HG03064 (cell line): ENCODE data around the gene ESR1.
A peak's percentile ranks its signal among the peaks of the same experiment; 100 is the strongest.

Source experiments
- ATAC-seq: cut with Tn5 transposase; IDR thresholded peaks from one replicate; pipeline ENCODE4 v1.9.1; 2021; ENCODE audit warnings: low read depth; ENCODE audit not compliant: unreplicated experiment

The ESR1 gene

GRCh38 chr6:151807513-151808370 is at the start of gene ESR1:
Gene ESR1 (plus strand): TSS chr6:151807682. CDS start chr6:151807913, 231 bp downstream.
- no peak for ATAC-seq

- no peak for ATAC-seq
These were observed 47.0 kb upstream of the ESR1 start for GRCh38 chr6:151760486-151760885.

GRCh38 chr6:151761851-151762250 is 45.6 kb upstream of the ESR1 start:
- ATAC-seq: no peak

GRCh38 chr6:151762817-151763216 is 44.7 kb upstream of the ESR1 start:
- ATAC-seq: no peak

- no peak for ATAC-seq
These were observed 44.2 kb upstream of the ESR1 start for GRCh38 chr6:151763303-151763702.

- ATAC-seq: peak; percentile 57
These were observed 43.4 kb upstream of the ESR1 start for GRCh38 chr6:151763938-151764680.

- peak; percentile 61 for ATAC-seq
These were observed 42.0 kb upstream of the ESR1 start for GRCh38 chr6:151765444-151765886.

GRCh38 chr6:151772446-151772845 is 35.0 kb upstream of the ESR1 start:
- no peak for ATAC-seq

- ATAC-seq: no peak
These were observed 34.1 kb upstream of the ESR1 start for GRCh38 chr6:151773382-151773781.

- ATAC-seq: no peak
These were observed 24.9 kb upstream of the ESR1 start for GRCh38 chr6:151782560-151782959.

- no peak for ATAC-seq
These were observed 23.8 kb upstream of the ESR1 start for GRCh38 chr6:151783692-151784091.

- no peak for ATAC-seq
These were observed 22.9 kb upstream of the ESR1 start for GRCh38 chr6:151784441-151785214.

- no peak for ATAC-seq
These were observed 10.5 kb upstream of the ESR1 start for GRCh38 chr6:151796842-151797530.

- no peak for ATAC-seq
These were observed 3.7 kb upstream of the ESR1 start for GRCh38 chr6:151803743-151804142.

- ATAC-seq: no peak
These were observed 2.7 kb upstream of the ESR1 start for GRCh38 chr6:151804585-151805285.

- ATAC-seq: no peak
These were observed 2.1 kb upstream of the ESR1 start for GRCh38 chr6:151805286-151805840.

- ATAC-seq: no peak
These were observed 547 bp upstream of the ESR1 start for GRCh38 chr6:151806757-151807512.

- no peak for ATAC-seq
These were observed 1.1 kb downstream of the ESR1 start for GRCh38 chr6:151808371-151809241.
